ENCODE data around the gene ZNF425.

GRCh38 chr7:149085866-149086265 is 40.3 kb downstream of the ZNF425 start:
- TF ChIP-seq CTCF (IDR thresholded peaks at IDR 0.05) (no peak), POLR2A (IDR thresholded peaks at IDR 0.05) (no peak)

Data from uterus (tissue), 2 donors.